Kidney (tissue), 14 donors: Measurements from ENCODE around the gene ULK3. TPM values are rescaled to one million over a fixed set of nuclear protein-coding genes. Genes with fewer than 3 reads are reported as not detected.

Experiments used
- DNase-seq, 5 donors: peaks; one replicate each; pipeline ENCODE4 v3.0.0-alpha.2; 2013 to 2020
- FAIRE-seq: peaks from 2 replicates; lab custom pipeline; 2012; peaks lifted over from hg19 to GRCh38; lab: Jason Lieb, UNC
- H3K27ac ChIP-seq, 2 donors: one replicate each; pipeline ENCODE4 v1.7.0; 2013; ENCODE audit warnings: low read depth in 2 of 2, low read length in 2 of 2, inconsistent platforms in 1 of 2
- H3K27me3 ChIP-seq: one replicate; pipeline ENCODE4 v1.7.1; 2013; ENCODE audit warnings: low read length, inconsistent platforms; ENCODE audit not compliant: control insufficient read depth, insufficient read depth
- H3K36me3 ChIP-seq, 3 donors: one replicate each; pipeline versions ENCODE4 v1.7.0 to v1.7.1; 2013; ENCODE audit warnings: low read length in 3 of 3, control low read depth in 1 of 3, inconsistent platforms in 1 of 3; ENCODE audit not compliant: insufficient read depth in 3 of 3, control insufficient read depth in 2 of 3
- H3K4me1 ChIP-seq, 3 donors: one replicate each; pipeline versions ENCODE4 v1.7.0 to v1.7.1; 2013; ENCODE audit warnings: low read length in 3 of 3, inconsistent platforms in 1 of 3, low read depth in 1 of 3; ENCODE audit not compliant: control insufficient read depth in 2 of 3, insufficient read depth in 2 of 3
- H3K4me3 ChIP-seq, 3 donors: one replicate each; pipeline versions ENCODE4 v1.7.0 to v1.8.1; 2013; ENCODE audit warnings: low read length in 3 of 3, control low read depth in 1 of 3, inconsistent platforms in 1 of 3
- H3K9ac ChIP-seq, 3 donors: one replicate each; pipeline versions ENCODE4 v1.7.0 to v1.7.1; 2013; ENCODE audit warnings: low read length in 3 of 3, control low read depth in 1 of 3, inconsistent platforms in 1 of 3
- H3K9me3 ChIP-seq, 3 donors: one replicate each; pipeline versions ENCODE4 v1.7.0 to v1.7.1; 2013; ENCODE audit warnings: low read length in 3 of 3, control low read depth in 1 of 3, inconsistent platforms in 1 of 3; ENCODE audit not compliant: control insufficient read depth in 2 of 3, insufficient read depth in 1 of 3
- intact Hi-C: fragments of 100-400 bp; cut with DNase I; formaldehyde crosslinking; loops from one replicate; pipeline ENCODE4 v1.11.1; 2022
- polyA plus RNA-seq: library from polyadenylated mRNA; stranded (reverse); fragments of 350-450 nt; fragmentation: Illumina TruSeq; extraction: RNeasy Lipid Tissue Mini Kit (QIAGEN cat#74804); gene quantifications from one replicate; pipeline ENCODE4 v1.2.3, GENCODE V29; 2014; ENCODE audit warnings: low read depth, low replicate concordance; ENCODE audit not compliant: insufficient read depth
- total RNA-seq: library from RNA; stranded (reverse); fragmentation: NEBNext Ultra II Directional; extraction: Animal tissue kit (Norgen Biotek cat#: 25700); gene quantifications from one replicate; pipeline ENCODE4 v1.2.1, GENCODE V29; 2021
- TF ChIP-seq, protein P1 (sequence below): IDR thresholded peaks from 3 replicates; pipeline ENCODE4 v1.5.1; 2012; ENCODE audit warnings: mild to moderate bottlenecking, moderate library complexity, borderline replicate concordance; ENCODE audit not compliant: insufficient read depth; ENCODE audit errors: extremely low read depth
- donor health status: control.
- donor health status: control.
- donor health status: control.
- donor health status: control.
- donor health status: control.
- donor health status: DM: yes; HTN: yes; CAD: no.
- donor health status: Normal renal cell carcinoma (clear cell type).

The ULK3 gene
- total and polyA plus RNA-seq, 2 donors from 2014 or later: 34.5 to 36.1 TPM

DNA sequence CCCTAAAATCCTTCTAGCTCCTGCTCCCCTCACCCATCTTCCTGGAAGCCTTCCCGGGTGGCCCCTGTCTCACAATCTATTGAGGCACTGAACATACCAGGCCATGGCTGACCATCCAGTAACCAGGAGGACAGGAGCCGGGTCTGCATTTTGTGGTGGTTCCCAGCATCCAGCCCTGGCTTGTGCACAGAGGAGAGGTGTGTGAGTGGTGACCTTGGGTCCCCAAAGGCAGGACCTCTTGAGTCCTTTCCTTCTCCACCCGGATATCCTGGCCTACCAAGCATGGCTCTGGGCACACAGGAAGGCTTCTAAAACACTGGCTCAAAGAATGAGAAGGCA, 53.2 kb downstream of the ULK3 start:
- FAIRE-seq: no peak
- intact Hi-C loops: no loop called here
- Histone ChIP-seq H3K4me1 (peaks cover 0 to 62% (median 47%) of the 10 kb centered on the region in 3 donors), H3K9me3 (no peaks in the 10 kb centered on the region), H3K36me3 (no peaks in the 10 kb centered on the region), H3K27ac (peak overlapping the region; percentile 10 to 69), H3K27me3 (no peaks in the 10 kb centered on the region), H3K9ac (peak overlapping the region in 2 of 3 donors; percentile 9 to 55), H3K4me3 (peak overlapping the region in 1 of 3 donors; percentile 7)
- no peak for DNase-seq
- TF ChIP-seq, protein P1, sequence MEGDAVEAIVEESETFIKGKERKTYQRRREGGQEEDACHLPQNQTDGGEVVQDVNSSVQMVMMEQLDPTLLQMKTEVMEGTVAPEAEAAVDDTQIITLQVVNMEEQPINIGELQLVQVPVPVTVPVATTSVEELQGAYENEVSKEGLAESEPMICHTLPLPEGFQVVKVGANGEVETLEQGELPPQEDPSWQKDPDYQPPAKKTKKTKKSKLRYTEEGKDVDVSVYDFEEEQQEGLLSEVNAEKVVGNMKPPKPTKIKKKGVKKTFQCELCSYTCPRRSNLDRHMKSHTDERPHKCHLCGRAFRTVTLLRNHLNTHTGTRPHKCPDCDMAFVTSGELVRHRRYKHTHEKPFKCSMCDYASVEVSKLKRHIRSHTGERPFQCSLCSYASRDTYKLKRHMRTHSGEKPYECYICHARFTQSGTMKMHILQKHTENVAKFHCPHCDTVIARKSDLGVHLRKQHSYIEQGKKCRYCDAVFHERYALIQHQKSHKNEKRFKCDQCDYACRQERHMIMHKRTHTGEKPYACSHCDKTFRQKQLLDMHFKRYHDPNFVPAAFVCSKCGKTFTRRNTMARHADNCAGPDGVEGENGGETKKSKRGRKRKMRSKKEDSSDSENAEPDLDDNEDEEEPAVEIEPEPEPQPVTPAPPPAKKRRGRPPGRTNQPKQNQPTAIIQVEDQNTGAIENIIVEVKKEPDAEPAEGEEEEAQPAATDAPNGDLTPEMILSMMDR: no peak

DNA sequence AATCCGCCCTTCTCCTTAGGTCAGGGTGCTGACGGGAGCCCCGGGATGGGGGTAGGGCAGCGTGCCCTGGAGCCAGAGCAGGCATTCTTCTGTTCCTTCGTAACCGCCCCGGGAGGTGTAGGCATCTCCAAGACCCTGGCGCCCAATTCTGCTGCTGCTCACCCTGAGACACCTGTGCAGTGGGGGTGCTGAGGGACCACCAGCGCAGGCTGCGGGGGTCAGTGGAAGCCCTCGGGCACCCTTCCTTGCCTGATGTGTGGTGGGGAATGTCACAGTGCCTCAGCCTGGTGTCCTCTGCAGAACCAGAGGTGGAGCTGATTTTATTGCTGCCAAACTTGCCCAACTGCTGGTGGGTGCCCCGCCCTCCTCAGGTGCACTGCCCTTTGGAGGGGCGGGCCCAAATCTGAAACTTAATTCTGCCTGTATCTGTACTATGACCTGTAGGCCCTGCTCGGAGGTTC, 53.8 kb downstream of the ULK3 start:
- DNase-seq (no peak), FAIRE-seq (no peak)
- no peaks in the 10 kb centered on the region for H3K9me3 ChIP-seq
- H3K9ac ChIP-seq: no peak overlapping the region
- TF ChIP-seq, protein P1: no peak
- no peak overlapping the region for H3K4me3 ChIP-seq
- H3K27me3 ChIP-seq: no peaks in the 10 kb centered on the region
- no peaks in the 10 kb centered on the region for H3K36me3 ChIP-seq
- intact Hi-C loops: no loop called here
- H3K27ac ChIP-seq: peak overlapping the region; percentile 10 to 69
- H3K4me1 ChIP-seq: peaks cover 0 to 62% (median 47%) of the 10 kb centered on the region in 3 donors

DNA sequence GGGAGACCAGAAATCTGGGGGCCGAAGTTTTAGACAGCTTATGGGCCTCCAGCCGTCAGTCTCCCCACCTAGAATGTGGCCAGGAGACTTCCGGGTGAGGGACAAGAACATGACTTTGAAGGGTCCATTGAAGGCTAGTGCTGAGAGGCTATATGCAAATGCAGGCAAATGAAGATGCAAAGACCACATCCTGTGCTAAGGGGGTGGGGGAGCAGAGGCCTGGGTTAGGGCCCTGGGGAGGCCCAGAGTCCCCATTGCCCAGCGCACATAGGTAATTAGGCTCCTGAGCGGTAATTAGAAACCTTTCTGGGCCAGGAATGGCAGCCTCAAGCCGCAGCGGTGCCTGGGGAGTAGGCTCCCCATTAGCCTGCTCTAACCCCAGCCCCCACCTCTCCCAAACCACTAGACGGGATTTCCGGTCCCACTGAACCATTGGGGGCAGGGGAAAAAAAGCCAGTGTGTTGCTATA, 54.2 kb downstream of the ULK3 start:
- intact Hi-C loops: no loop called here
- no peak overlapping the region for H3K4me3 ChIP-seq
- DNase-seq (peak in 1 of 5 donors; percentile 62), FAIRE-seq (no peak)
- H3K9ac ChIP-seq: peak overlapping the region in 1 of 3 donors; percentile 40
- no peaks in the 10 kb centered on the region for H3K36me3 ChIP-seq
- H3K9me3 ChIP-seq: no peaks in the 10 kb centered on the region
- TF ChIP-seq, protein P1: no peak
- peak overlapping the region in 1 of 2 donors; percentile 51 for H3K27ac ChIP-seq
- H3K4me1 ChIP-seq: peaks cover 0 to 64% (median 51%) of the 10 kb centered on the region in 3 donors
- H3K27me3 ChIP-seq: no peaks in the 10 kb centered on the region
